HG03565 (cell line): ENCODE data around the gene CCDC74B.
"Not testable (repeated sequence)": the region's sequence is repeated elsewhere in the genome, so short reads cannot be mapped to it uniquely, and the experiment has no call there.

Source experiments
- ATAC-seq: cut with Tn5 transposase; IDR thresholded peaks from one replicate; pipeline ENCODE4 v1.9.1; 2021; ENCODE audit warnings: mild to moderate bottlenecking, moderate library complexity; ENCODE audit not compliant: unreplicated experiment

Gene CCDC74B

GRCh38 chr2:130120924-130121323, 24.0 kb downstream of the CCDC74B start:
- ATAC-seq, result not testable (repeated sequence)

GRCh38 chr2:130102597-130103363, 42.1 kb downstream of the CCDC74B start:
- not testable (repeated sequence) for ATAC-seq
